ENCODE measurements around the gene DIS3L2. TPM values are rescaled to one million over a fixed set of nuclear protein-coding genes. Genes with fewer than 3 reads are reported as not detected.
"Not testable (repeated sequence)": the region's sequence is repeated elsewhere in the genome, so short reads cannot be mapped to it uniquely, and the experiment has no call there.

The DIS3L2 gene
- total RNA-seq, 4 donors from 2014 or later: 16.1 to 26.7 (median 22.0) TPM

GRCh38 chr2:231941673-231942072, 19.8 kb upstream of the DIS3L2 start:
- 96% methylated on average over 5 of the region's 12 CpGs for WGBS
- no peak for TF ChIP-seq POLR2AphosphoS5 (IDR thresholded peaks at IDR 0.05)
- TF ChIP-seq POLR2A (IDR thresholded peaks at IDR 0.05; ENCODE audit: low read depth): no peak
- no peak for TF ChIP-seq EP300 (IDR thresholded peaks at IDR 0.05)
- TF ChIP-seq, protein P1, sequence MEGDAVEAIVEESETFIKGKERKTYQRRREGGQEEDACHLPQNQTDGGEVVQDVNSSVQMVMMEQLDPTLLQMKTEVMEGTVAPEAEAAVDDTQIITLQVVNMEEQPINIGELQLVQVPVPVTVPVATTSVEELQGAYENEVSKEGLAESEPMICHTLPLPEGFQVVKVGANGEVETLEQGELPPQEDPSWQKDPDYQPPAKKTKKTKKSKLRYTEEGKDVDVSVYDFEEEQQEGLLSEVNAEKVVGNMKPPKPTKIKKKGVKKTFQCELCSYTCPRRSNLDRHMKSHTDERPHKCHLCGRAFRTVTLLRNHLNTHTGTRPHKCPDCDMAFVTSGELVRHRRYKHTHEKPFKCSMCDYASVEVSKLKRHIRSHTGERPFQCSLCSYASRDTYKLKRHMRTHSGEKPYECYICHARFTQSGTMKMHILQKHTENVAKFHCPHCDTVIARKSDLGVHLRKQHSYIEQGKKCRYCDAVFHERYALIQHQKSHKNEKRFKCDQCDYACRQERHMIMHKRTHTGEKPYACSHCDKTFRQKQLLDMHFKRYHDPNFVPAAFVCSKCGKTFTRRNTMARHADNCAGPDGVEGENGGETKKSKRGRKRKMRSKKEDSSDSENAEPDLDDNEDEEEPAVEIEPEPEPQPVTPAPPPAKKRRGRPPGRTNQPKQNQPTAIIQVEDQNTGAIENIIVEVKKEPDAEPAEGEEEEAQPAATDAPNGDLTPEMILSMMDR (IDR thresholded peaks at IDR 0.05): no peak
- no peaks in the 10 kb centered on the region for H3K9me3 ChIP-seq

GRCh38 chr2:231942180-231942579, 19.3 kb upstream of the DIS3L2 start:
- Histone ChIP-seq H3K4me3 (no peak overlapping the region), H3K27me3 (peaks cover 0 to 14% (median 0%) of the 10 kb centered on the region in 4 donors), H3K36me3 (no peaks in the 10 kb centered on the region), H3K4me1 (no peaks in the 10 kb centered on the region), H3K27ac (replicated peaks in 1 of 4) (no peak overlapping the region), H3K9me3 (no peaks in the 10 kb centered on the region)
- WGBS: 81% methylated on average over 6 of the region's 6 CpGs
- no peak for TF ChIP-seq EP300 (IDR thresholded peaks at IDR 0.05)
- TF ChIP-seq, protein P1 (IDR thresholded peaks at IDR 0.05): no peak
- TF ChIP-seq POLR2AphosphoS5 (IDR thresholded peaks at IDR 0.05): no peak
- TF ChIP-seq POLR2A (IDR thresholded peaks at IDR 0.05; ENCODE audit: low read depth): no peak
- intact Hi-C loops (cut with DNase I): no loop called here
- DNase-seq (ENCODE audit: extremely low spot score): no peak

More at GRCh38 chr2:231941673-231942072, 19.8 kb upstream of the DIS3L2 start:
- H3K27me3 ChIP-seq: peaks cover 0 to 11% (median 0%) of the 10 kb centered on the region in 4 donors
- no peaks in the 10 kb centered on the region for H3K4me1 ChIP-seq
- no peak for DNase-seq (ENCODE audit: extremely low spot score)
- intact Hi-C loops (cut with DNase I): no loop called here
- no peak overlapping the region for H3K27ac ChIP-seq (replicated peaks in 1 of 4)
- H3K4me3 ChIP-seq: no peak overlapping the region
- H3K36me3 ChIP-seq: no peaks in the 10 kb centered on the region

- intact Hi-C loops (cut with DNase I): no loop called here
- WGBS: 85% methylated on average over 14 of the region's 15 CpGs
Observed at GRCh38 chr2:231946241-231946814, 15.2 kb upstream of the DIS3L2 start.

DNA sequence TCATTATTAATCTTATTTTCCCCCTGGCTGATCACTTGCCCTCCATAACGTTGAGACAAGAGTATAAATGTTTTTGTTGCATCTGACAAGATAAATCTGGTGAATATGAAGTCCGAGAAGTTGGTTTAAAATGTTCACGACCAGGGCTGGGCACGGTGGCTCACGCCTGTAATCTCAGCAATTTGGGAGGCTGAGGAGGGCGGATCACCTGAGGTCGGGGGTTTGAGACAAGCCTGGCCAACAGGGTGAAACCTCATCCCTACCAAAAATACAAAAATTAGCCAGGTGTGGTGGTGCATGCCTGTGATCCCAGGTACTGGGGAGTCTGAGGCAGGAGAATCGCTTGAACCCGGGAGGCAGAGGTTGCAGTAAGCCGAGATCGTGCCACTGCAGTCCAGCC, 14.4 kb upstream of the DIS3L2 start:
- H3K27ac ChIP-seq (replicated peaks in 1 of 4); H3K4me3 ChIP-seq; H3K27me3 ChIP-seq; H3K4me1 ChIP-seq; intact Hi-C loops (cut with DNase I); H3K9me3 ChIP-seq; DNase-seq (ENCODE audit: extremely low spot score); H3K36me3 ChIP-seq: not testable (repeated sequence)
- 71% methylated on average over 11 of the region's 11 CpGs for WGBS

More at GRCh38 chr2:231946241-231946814, 15.2 kb upstream of the DIS3L2 start:
- no peaks in the 10 kb centered on the region for H3K4me1 ChIP-seq
- TF ChIP-seq POLR2A (IDR thresholded peaks at IDR 0.05; ENCODE audit: low read depth): no peak
- no peak for TF ChIP-seq EP300 (IDR thresholded peaks at IDR 0.05)
- TF ChIP-seq, protein P1 (IDR thresholded peaks at IDR 0.05): no peak
- no peak for TF ChIP-seq POLR2AphosphoS5 (IDR thresholded peaks at IDR 0.05)
- H3K36me3 ChIP-seq: no peaks in the 10 kb centered on the region
- DNase-seq (ENCODE audit: extremely low spot score): no peak
- H3K27ac ChIP-seq (replicated peaks in 1 of 4): no peak overlapping the region
- H3K27me3 ChIP-seq: peaks cover 0 to 14% (median 0%) of the 10 kb centered on the region in 4 donors
- no peak overlapping the region for H3K4me3 ChIP-seq
- peaks cover 0 to under 1% (median 0%) of the 10 kb centered on the region in 4 donors for H3K9me3 ChIP-seq

DNA sequence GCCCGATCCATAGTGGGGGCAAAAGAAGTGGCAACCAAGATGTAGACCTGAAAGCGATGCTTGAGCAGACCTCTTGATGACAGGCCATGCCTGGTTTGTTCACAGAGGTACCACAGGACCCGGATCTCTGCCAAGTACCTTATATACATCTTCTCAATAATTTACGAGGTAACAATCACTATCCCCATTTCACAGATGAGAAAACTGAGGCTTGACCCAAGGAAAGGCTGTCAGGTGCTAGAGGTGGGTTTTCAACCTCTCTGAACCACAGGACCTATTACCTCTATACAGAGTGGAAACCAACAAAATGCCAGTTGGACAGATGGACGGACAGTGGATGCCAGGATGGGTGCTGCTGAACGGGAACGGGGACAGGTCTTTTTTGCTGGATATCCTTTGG, 13.8 kb upstream of the DIS3L2 start:
- H3K9me3 ChIP-seq: peaks cover 0 to 5% (median 0%) of the 10 kb centered on the region in 4 donors
- H3K27me3 ChIP-seq: peaks cover 0 to 9% (median 0%) of the 10 kb centered on the region in 4 donors
- TF ChIP-seq, protein P1 (IDR thresholded peaks at IDR 0.05): no peak
- TF ChIP-seq POLR2AphosphoS5 (IDR thresholded peaks at IDR 0.05) (no peak), EP300 (IDR thresholded peaks at IDR 0.05) (no peak), POLR2A (IDR thresholded peaks at IDR 0.05; ENCODE audit: low read depth) (no peak)
- DNase-seq (ENCODE audit: extremely low spot score): no peak
- no peak overlapping the region for H3K4me3 ChIP-seq
- intact Hi-C loops (cut with DNase I): no loop called here
- 91% methylated on average over 7 of the region's 7 CpGs for WGBS
- no peaks in the 10 kb centered on the region for H3K36me3 ChIP-seq
- H3K4me1 ChIP-seq: no peaks in the 10 kb centered on the region
- no peak overlapping the region for H3K27ac ChIP-seq (replicated peaks in 1 of 4)

All from esophagus muscularis mucosa (tissue), 4 donors.